Loucy (cell line): ENCODE results near the gene RPLP1.

Experiments used
- CTCF ChIP-seq: fragments of 200-600 bp; sonication (generic); conservative IDR thresholded peaks from 2 replicates; pipeline ENCODE4 v1.5.1; 2014; ENCODE audit warnings: mild to moderate bottlenecking, antibody characterized with exemption, low read length
- EZH2phosphoT487 ChIP-seq: fragments of 200-600 bp; IDR thresholded peaks from 2 replicates; pipeline ENCODE4 v1.6.1; 2018; ENCODE audit warnings: antibody characterized with exemption, mild to moderate bottlenecking, moderate library complexity, borderline replicate concordance

- TF ChIP-seq CTCF (no peak), EZH2phosphoT487 (no peak)
Measured at GRCh38 chr15:69454953-69455352, 2.3 kb downstream of the RPLP1 start.
